ENCODE measurements around the gene CAV1. TPM values are rescaled to one million over a fixed set of nuclear protein-coding genes. Genes with fewer than 3 reads are reported as not detected.

Gene CAV1
- total and polyA plus RNA-seq, 2 experiments from 2014 or later: 1,092 to 1,736 TPM

DNA sequence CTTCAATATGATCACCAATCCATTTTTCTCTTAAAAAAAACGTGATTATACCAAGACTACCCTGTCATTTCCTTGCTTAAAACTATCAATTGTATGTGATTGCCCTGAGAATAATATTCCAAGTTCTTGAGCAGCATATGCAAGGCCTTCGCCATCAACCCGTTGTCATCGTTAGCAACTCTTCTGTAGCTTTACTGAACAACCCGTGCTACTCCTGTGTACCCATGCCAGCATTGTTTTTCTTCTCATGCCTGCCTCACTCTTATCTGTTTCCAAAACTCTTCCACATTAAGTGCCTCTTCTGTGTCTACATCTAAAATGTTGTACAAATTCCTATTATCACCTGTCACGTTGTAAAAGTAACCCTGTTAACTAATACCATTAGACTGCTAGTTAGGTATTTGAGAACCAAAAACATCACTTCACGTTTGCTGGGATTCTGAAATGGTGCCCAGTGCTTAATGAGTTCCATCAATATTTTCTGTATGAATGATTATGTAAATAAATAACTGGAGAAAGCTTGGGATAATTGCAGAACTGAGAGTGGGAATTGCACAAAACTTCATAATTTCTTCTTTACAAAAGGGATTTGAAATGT lies 14.8 kb upstream of the CAV1 start:
- peaks cover 46% of the 10 kb centered on the region for H3K36me3 ChIP-seq (ENCODE audit: low read depth)
- no peaks in the 10 kb centered on the region for H3K9me3 ChIP-seq (ENCODE audit: low read depth)
- H3K9me2 ChIP-seq (ENCODE audit: insufficient read depth): no peaks in the 10 kb centered on the region
- no peaks in the 10 kb centered on the region for H4K20me1 ChIP-seq (ENCODE audit: insufficient read depth)
- WGBS, 2 experiments (ENCODE audit: low coverage in 1 of 2, low lambda C conversion rate in 2 of 2, missing lambda C conversion rate in 2 of 2): 62 to 65% methylated on average over 7 of the region's 7 CpGs
- H3K4me1 ChIP-seq (ENCODE audit: insufficient read depth): peaks cover 22% of the 10 kb centered on the region
- in situ Hi-C loops (cut with MboI): no loop called here
- H3K9ac ChIP-seq: no peak overlapping the region
- no peak overlapping the region for H3K27ac ChIP-seq
- H2AFZ ChIP-seq: no peak overlapping the region
- H3K4me3 ChIP-seq: no peak overlapping the region
- H3K79me2 ChIP-seq (ENCODE audit: insufficient read depth): peaks cover 32% of the 10 kb centered on the region
- no peak for DNase-seq
- peaks cover 69% of the 10 kb centered on the region for H3F3A ChIP-seq (ENCODE audit: insufficient read depth)
- H3K4me2 ChIP-seq (ENCODE audit: unreplicated experiment): no peak overlapping the region
- TF ChIP-seq EZH2phosphoT487 (IDR thresholded peaks at IDR 0.05; ENCODE audit: insufficient read depth, low read depth) (no peak), EZH2 (IDR thresholded peaks at IDR 0.05; ENCODE audit: insufficient read depth, poor library complexity, severe bottlenecking) (no peak)
- H3K27me3 ChIP-seq (replicated peaks; ENCODE audit: insufficient read depth): no peaks in the 10 kb centered on the region

DNA sequence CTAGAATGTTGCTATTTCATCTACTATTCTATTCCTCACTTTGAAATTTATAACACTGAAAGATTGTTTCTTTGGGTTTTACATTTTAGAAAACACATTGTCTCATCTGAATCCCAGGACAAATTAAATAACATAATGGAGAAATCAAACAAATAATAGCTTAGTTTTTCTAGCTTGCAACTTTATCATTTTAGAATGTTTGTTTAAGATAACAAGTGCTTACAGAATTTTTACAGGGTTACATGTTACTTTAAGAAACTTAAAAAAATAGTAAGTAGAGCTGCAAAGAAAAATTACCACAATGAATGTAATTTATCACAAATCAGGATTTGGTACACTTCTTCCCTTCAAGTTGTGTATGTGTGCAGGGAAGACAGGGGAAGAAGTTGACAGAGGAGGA lies 14.0 kb upstream of the CAV1 start:
- Histone ChIP-seq H3K9ac (no peak overlapping the region), H3K4me2 (ENCODE audit: unreplicated experiment) (no peak overlapping the region), H3K36me3 (ENCODE audit: low read depth) (peaks cover 39% of the 10 kb centered on the region), H3F3A (ENCODE audit: insufficient read depth) (peaks cover 62% of the 10 kb centered on the region), H3K9me2 (ENCODE audit: insufficient read depth) (no peaks in the 10 kb centered on the region), H3K9me3 (ENCODE audit: low read depth) (no peaks in the 10 kb centered on the region), H3K27ac (0 out of 2 replicates have a peak overlapping the region, but pooled peaks have one; percentile 30), H3K27me3 (replicated peaks; ENCODE audit: insufficient read depth) (no peaks in the 10 kb centered on the region), H3K4me3 (no peak overlapping the region), H3K4me1 (ENCODE audit: insufficient read depth) (peaks cover 22% of the 10 kb centered on the region), H3K79me2 (ENCODE audit: insufficient read depth) (peaks cover 25% of the 10 kb centered on the region), H2AFZ (no peak overlapping the region), H4K20me1 (ENCODE audit: insufficient read depth) (no peaks in the 10 kb centered on the region)
- in situ Hi-C loops (cut with MboI): no loop called here
- TF ChIP-seq EZH2phosphoT487 (IDR thresholded peaks at IDR 0.05; ENCODE audit: insufficient read depth, low read depth) (no peak), EZH2 (IDR thresholded peaks at IDR 0.05; ENCODE audit: insufficient read depth, poor library complexity, severe bottlenecking) (no peak)
- DNase-seq: no peak

DNA sequence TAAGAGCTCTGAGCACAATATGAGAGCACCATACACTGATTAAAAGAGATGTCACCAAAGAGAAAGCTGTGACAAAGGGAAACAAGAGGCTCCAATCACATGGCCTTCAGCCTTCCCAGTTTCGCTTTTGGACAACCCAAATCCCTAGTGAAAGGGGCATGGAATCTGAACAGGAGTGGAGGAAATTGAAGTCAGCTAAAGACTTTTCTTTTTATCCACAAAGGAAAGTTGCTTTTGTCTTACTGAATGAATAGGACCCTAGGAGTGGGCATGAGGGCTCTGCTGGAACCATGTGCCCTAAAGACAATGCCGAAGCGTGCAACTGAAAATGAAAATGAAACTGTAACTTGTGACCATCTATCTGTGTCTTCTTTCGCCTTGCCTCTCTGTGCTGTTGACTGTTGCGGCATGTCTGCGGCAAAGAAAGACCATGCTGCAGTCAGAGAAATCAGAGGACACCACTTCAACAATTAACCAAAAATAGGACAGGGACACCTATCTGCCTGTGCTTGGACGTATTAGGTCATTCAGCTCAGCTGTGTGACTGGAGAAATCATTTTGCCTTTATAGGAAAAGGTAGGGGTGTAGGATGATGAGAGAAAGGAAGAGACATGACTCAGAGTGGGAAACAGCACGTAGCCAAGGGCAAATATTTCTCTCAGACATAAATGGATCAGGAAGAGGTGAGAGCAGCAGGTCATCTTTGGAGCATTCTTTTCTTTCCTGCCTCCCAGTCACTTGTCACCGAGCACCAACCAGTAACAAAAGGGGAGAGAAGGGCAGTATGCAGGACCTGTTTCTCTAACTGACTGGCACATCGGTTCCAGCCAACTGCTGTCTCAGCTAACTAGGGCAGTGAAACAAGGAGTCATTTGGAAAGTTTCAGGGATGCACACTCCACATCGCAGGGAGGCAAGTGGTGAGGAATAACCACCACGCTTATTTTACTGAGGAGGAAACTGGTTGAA lies 13.0 kb upstream of the CAV1 start:
- H3K4me2 ChIP-seq (ENCODE audit: unreplicated experiment): peak overlapping the region; percentile 5
- WGBS, 2 experiments (ENCODE audit: low coverage in 1 of 2, low lambda C conversion rate in 2 of 2, missing lambda C conversion rate in 2 of 2): 82 to 83% methylated on average over 12 of the region's 12 CpGs
- in situ Hi-C loops (cut with MboI): no loop called here
- H3K4me1 ChIP-seq (ENCODE audit: insufficient read depth): peaks cover 16% of the 10 kb centered on the region
- no peak for TF ChIP-seq EZH2phosphoT487 (IDR thresholded peaks at IDR 0.05; ENCODE audit: insufficient read depth, low read depth)
- TF ChIP-seq EZH2 (IDR thresholded peaks at IDR 0.05; ENCODE audit: insufficient read depth, poor library complexity, severe bottlenecking): no peak
- H3K36me3 ChIP-seq (ENCODE audit: low read depth): peaks cover 28% of the 10 kb centered on the region
- no peaks in the 10 kb centered on the region for H4K20me1 ChIP-seq (ENCODE audit: insufficient read depth)
- DNase-seq: peak; percentile 49
- H3K9me2 ChIP-seq (ENCODE audit: insufficient read depth): no peaks in the 10 kb centered on the region
- H3K27me3 ChIP-seq (replicated peaks; ENCODE audit: insufficient read depth): no peaks in the 10 kb centered on the region
- H3F3A ChIP-seq (ENCODE audit: insufficient read depth): peaks cover 54% of the 10 kb centered on the region
- H3K9me3 ChIP-seq (ENCODE audit: low read depth): no peaks in the 10 kb centered on the region
- H3K27ac ChIP-seq: peak overlapping the region; percentile 30
- no peak overlapping the region; the same call in 1 of the 2 replicates for H3K4me3 ChIP-seq
- H2AFZ ChIP-seq: peak overlapping the region; percentile 11; the same call in 1 of the 2 replicates
- peaks cover 15% of the 10 kb centered on the region; the same call in 1 of the 2 replicates for H3K79me2 ChIP-seq (ENCODE audit: insufficient read depth)
- no peak overlapping the region for H3K9ac ChIP-seq

DNA sequence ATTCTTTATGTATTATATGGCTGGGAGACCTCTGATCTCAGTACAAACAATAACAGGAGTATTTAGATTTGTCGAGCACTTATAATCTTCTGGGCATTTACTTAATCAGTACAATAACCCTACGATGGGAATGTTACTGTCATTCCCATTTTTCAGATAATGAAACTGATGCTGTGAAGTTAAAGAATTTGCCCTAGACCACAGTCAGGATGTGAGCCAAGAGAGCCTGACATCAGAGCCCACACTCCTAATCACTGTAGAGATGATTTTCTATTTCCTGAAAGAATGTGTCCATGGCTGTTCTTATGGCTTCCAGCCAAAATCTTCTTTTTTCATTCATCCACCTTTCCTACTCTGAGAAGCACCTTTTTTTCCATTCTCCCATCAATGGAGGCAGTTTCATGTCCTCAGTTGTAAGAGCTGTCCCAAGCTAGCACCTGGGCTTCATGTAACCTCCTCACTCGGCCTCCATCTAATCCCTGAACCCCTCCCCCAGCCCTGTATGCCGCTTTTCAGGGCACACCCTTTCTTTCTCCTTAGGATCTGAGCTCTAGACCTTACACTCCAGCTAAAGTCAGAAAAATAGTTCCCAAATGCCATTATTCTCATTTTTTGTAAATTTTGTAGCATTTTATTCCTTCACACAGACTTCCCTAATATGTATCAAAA lies 12.2 kb upstream of the CAV1 start:
- no peak for TF ChIP-seq EZH2 (IDR thresholded peaks at IDR 0.05; ENCODE audit: insufficient read depth, poor library complexity, severe bottlenecking)
- no peak for TF ChIP-seq EZH2phosphoT487 (IDR thresholded peaks at IDR 0.05; ENCODE audit: insufficient read depth, low read depth)
- Histone ChIP-seq H3K79me2 (ENCODE audit: insufficient read depth) (peaks cover 7% of the 10 kb centered on the region; the same call in 1 of the 2 replicates), H3K9ac (no peak overlapping the region), H2AFZ (no peak overlapping the region; the same call in 1 of the 2 replicates), H3K4me2 (ENCODE audit: unreplicated experiment) (no peak overlapping the region), H3K27me3 (replicated peaks; ENCODE audit: insufficient read depth) (no peaks in the 10 kb centered on the region), H3K9me3 (ENCODE audit: low read depth) (no peaks in the 10 kb centered on the region), H4K20me1 (ENCODE audit: insufficient read depth) (no peaks in the 10 kb centered on the region), H3K9me2 (ENCODE audit: insufficient read depth) (no peaks in the 10 kb centered on the region), H3K4me3 (no peak overlapping the region), H3F3A (ENCODE audit: insufficient read depth) (peaks cover 52% of the 10 kb centered on the region), H3K36me3 (ENCODE audit: low read depth) (peaks cover 22% of the 10 kb centered on the region), H3K4me1 (ENCODE audit: insufficient read depth) (peaks cover 16% of the 10 kb centered on the region), H3K27ac (peak overlapping the region; percentile 30)
- 80 to 88% methylated on average over 4 of the region's 4 CpGs for WGBS, 2 experiments (ENCODE audit: low coverage in 1 of 2, low lambda C conversion rate in 2 of 2, missing lambda C conversion rate in 2 of 2)
- DNase-seq: no peak
- in situ Hi-C loops (cut with MboI): no loop called here
